ENCODE results near the gene SERPIND1. TPM values are rescaled to one million over a fixed set of nuclear protein-coding genes. Genes with fewer than 3 reads are reported as not detected.
"Not testable (repeated sequence)": the region's sequence is repeated elsewhere in the genome, so short reads cannot be mapped to it uniquely, and the experiment has no call there.

The SERPIND1 gene
- polyA plus RNA-seq, 2 donors = 0.06 to 0.20 TPM

DNA sequence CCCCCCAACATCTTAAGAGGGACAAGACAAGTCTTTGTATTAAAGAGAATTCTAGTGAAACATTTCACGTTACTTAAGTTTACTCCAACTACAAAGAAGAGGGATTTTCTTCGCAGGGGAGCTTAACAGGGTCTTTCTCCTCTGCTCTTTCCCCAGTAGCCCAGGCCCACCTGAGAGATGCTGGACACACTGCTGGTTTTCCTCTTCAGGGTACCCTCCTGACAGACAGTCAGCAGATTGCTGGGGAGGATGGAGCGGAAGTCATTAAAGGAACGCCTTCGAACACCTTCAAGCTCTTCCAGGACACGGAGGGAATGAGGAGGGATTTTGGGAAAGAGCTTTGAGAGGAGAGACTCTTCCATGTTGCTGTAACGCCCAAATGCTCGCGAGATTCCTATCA lies 45.6 kb downstream of the SERPIND1 start:
- H3K9me3 ChIP-seq (ENCODE audit: control insufficient read depth in 2 of 2, insufficient read depth in 1 of 2, low read depth in 1 of 2, low read length in 1 of 2) = no peaks in the 10 kb centered on the region
- H3K27ac ChIP-seq (ENCODE audit: low read depth in 2 of 2, low read length in 1 of 2) = no peak overlapping the region
- H3K4me3 ChIP-seq (ENCODE audit: low read depth in 1 of 2, low read length in 2 of 2) = no peak overlapping the region
- H3K36me3 ChIP-seq (ENCODE audit: control insufficient read depth in 2 of 2, insufficient read depth in 2 of 2, low read length in 1 of 2) = peaks cover 7 to 19% of the 10 kb centered on the region in 2 donors
- H3K27me3 ChIP-seq (ENCODE audit: control insufficient read depth in 1 of 2, insufficient read depth in 2 of 2, low read length in 2 of 2) = no peaks in the 10 kb centered on the region
- 97 to 98% methylated on average over 9 of the region's 9 CpGs for WGBS, 2 donors
- H3K4me1 ChIP-seq (ENCODE audit: control insufficient read depth in 2 of 2, insufficient read depth in 2 of 2, low read length in 1 of 2) = no peaks in the 10 kb centered on the region

- H3K36me3 ChIP-seq (ENCODE audit: control insufficient read depth in 2 of 2, insufficient read depth in 2 of 2, low read length in 1 of 2) = peaks cover under 1 to 14% of the 10 kb centered on the region in 2 donors
- WGBS, 2 donors = 95 to 99% methylated on average over 8 of the region's 8 CpGs
- H3K27me3 ChIP-seq (ENCODE audit: control insufficient read depth in 1 of 2, insufficient read depth in 2 of 2, low read length in 2 of 2); H3K4me3 ChIP-seq (ENCODE audit: low read depth in 1 of 2, low read length in 2 of 2); H3K9me3 ChIP-seq (ENCODE audit: control insufficient read depth in 2 of 2, insufficient read depth in 1 of 2, low read depth in 1 of 2, low read length in 1 of 2); H3K4me1 ChIP-seq (ENCODE audit: control insufficient read depth in 2 of 2, insufficient read depth in 2 of 2, low read length in 1 of 2); H3K27ac ChIP-seq (ENCODE audit: low read depth in 2 of 2, low read length in 1 of 2): not testable (repeated sequence)
Observed at GRCh38 chr22:20821717-20822239, 47.9 kb downstream of the SERPIND1 start.

GRCh38 chr22:20822240-20822639 lies 48.3 kb downstream of the SERPIND1 start:
- peaks cover 0 to 13% of the 10 kb centered on the region in 2 donors for H3K36me3 ChIP-seq (ENCODE audit: control insufficient read depth in 2 of 2, insufficient read depth in 2 of 2, low read length in 1 of 2)
- WGBS, 2 donors = 97 to 98% methylated on average over 5 of the region's 5 CpGs
- H3K27ac ChIP-seq (ENCODE audit: low read depth in 2 of 2, low read length in 1 of 2) = no peak overlapping the region

GRCh38 chr22:20823264-20823663 lies 49.4 kb downstream of the SERPIND1 start:
- no peak overlapping the region for H3K27ac ChIP-seq (ENCODE audit: low read depth in 2 of 2, low read length in 1 of 2)
- H3K4me1 ChIP-seq (ENCODE audit: control insufficient read depth in 2 of 2, insufficient read depth in 2 of 2, low read length in 1 of 2) = no peaks in the 10 kb centered on the region
- WGBS, 2 donors = 98 to 100% methylated on average over 1 of the region's 1 CpG
- no peaks in the 10 kb centered on the region for H3K27me3 ChIP-seq (ENCODE audit: control insufficient read depth in 1 of 2, insufficient read depth in 2 of 2, low read length in 2 of 2)
- H3K9me3 ChIP-seq (ENCODE audit: control insufficient read depth in 2 of 2, insufficient read depth in 1 of 2, low read depth in 1 of 2, low read length in 1 of 2) = no peaks in the 10 kb centered on the region
- H3K4me3 ChIP-seq (ENCODE audit: low read depth in 1 of 2, low read length in 2 of 2) = no peak overlapping the region
- H3K36me3 ChIP-seq (ENCODE audit: control insufficient read depth in 2 of 2, insufficient read depth in 2 of 2, low read length in 1 of 2) = peaks cover 0 to 12% of the 10 kb centered on the region in 2 donors

More at GRCh38 chr22:20822240-20822639, 48.3 kb downstream of the SERPIND1 start:
- Histone ChIP-seq H3K27me3 (ENCODE audit: control insufficient read depth in 1 of 2, insufficient read depth in 2 of 2, low read length in 2 of 2) (no peaks in the 10 kb centered on the region), H3K4me1 (ENCODE audit: control insufficient read depth in 2 of 2, insufficient read depth in 2 of 2, low read length in 1 of 2) (no peaks in the 10 kb centered on the region), H3K9me3 (ENCODE audit: control insufficient read depth in 2 of 2, insufficient read depth in 1 of 2, low read depth in 1 of 2, low read length in 1 of 2) (no peaks in the 10 kb centered on the region), H3K4me3 (ENCODE audit: low read depth in 1 of 2, low read length in 2 of 2) (no peak overlapping the region)

DNA sequence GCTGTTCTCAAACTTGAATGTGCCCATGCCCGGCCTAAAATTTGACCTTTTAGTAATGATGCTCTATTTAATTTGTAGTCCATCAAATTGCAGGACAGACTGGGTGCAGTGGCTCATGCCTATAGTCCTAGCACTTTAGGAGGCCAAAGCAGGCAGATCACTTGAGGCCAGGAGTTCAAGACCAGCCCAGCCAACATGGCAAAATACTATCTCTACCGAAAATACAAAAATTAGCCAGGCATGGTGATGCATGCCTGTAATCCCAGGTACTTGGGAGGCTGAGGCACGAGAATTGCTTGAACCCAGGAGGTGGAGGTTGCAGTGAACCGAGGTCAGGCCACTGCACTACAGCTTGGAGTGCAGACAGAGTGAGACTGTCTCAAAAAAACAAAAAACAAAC lies 51.3 kb downstream of the SERPIND1 start:
- 97% methylated on average over 4 of the region's 4 CpGs for whole genome bisulfite sequencing, 2 donors
- not testable (repeated sequence) for H3K36me3 ChIP-seq (ENCODE audit: control insufficient read depth in 2 of 2, insufficient read depth in 2 of 2, low read length in 1 of 2); H3K27me3 ChIP-seq (ENCODE audit: control insufficient read depth in 1 of 2, insufficient read depth in 2 of 2, low read length in 2 of 2); H3K4me1 ChIP-seq (ENCODE audit: control insufficient read depth in 2 of 2, insufficient read depth in 2 of 2, low read length in 1 of 2); H3K9me3 ChIP-seq (ENCODE audit: control insufficient read depth in 2 of 2, insufficient read depth in 1 of 2, low read depth in 1 of 2, low read length in 1 of 2); H3K27ac ChIP-seq (ENCODE audit: low read depth in 2 of 2, low read length in 1 of 2); H3K4me3 ChIP-seq (ENCODE audit: low read depth in 1 of 2, low read length in 2 of 2)

- H3K4me1 ChIP-seq (ENCODE audit: control insufficient read depth in 2 of 2, insufficient read depth in 2 of 2, low read length in 1 of 2) = no peaks in the 10 kb centered on the region
- H3K4me3 ChIP-seq (ENCODE audit: low read depth in 1 of 2, low read length in 2 of 2) = no peak overlapping the region
- H3K9me3 ChIP-seq (ENCODE audit: control insufficient read depth in 2 of 2, insufficient read depth in 1 of 2, low read depth in 1 of 2, low read length in 1 of 2) = no peaks in the 10 kb centered on the region
- H3K27me3 ChIP-seq (ENCODE audit: control insufficient read depth in 1 of 2, insufficient read depth in 2 of 2, low read length in 2 of 2) = no peaks in the 10 kb centered on the region
- no peak overlapping the region for H3K27ac ChIP-seq (ENCODE audit: low read depth in 2 of 2, low read length in 1 of 2)
- peaks cover 0 to 5% of the 10 kb centered on the region in 2 donors for H3K36me3 ChIP-seq (ENCODE audit: control insufficient read depth in 2 of 2, insufficient read depth in 2 of 2, low read length in 1 of 2)
- 87% methylated on average over 6 of the region's 6 CpGs for WGBS, 2 donors
Observed at GRCh38 chr22:20825624-20826023, 51.7 kb downstream of the SERPIND1 start.

DNA sequence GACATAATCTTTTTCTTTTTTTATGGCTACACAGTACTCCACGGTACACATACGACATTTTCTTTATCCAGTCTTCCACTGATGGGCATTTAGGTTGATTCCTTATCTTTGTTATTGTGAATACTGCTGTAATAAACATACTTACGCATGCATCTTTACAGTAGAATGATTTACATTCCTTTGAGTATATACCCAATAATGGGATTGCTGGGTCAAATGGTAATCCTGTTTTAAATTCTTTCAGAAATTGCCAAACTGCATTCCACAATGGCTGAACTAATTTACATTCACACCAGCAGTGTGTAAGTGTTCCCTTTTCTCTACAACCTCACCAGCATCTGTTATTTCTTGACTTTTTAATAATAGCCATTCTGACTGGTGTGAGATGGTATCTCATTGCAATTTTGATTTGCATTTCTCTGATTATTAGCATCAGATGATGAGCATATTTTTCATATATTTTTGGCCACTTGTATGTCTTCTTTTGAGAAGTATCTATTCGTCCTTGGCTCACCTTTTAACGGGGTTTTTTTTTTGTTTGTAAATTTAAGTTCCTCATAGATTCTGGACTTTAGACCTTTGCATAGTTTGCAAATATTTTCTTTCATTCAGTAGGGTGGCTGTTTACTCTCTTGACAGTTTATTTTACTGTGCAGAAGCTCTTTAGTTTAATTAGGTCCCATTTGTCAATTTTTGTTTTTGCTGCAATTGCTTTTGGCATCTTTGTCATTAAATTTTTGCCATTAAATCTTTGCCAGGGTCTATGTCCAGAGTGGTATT lies 52.6 kb downstream of the SERPIND1 start:
- not testable (repeated sequence) for H3K4me3 ChIP-seq (ENCODE audit: low read depth in 1 of 2, low read length in 2 of 2); H3K4me1 ChIP-seq (ENCODE audit: control insufficient read depth in 2 of 2, insufficient read depth in 2 of 2, low read length in 1 of 2); H3K27ac ChIP-seq (ENCODE audit: low read depth in 2 of 2, low read length in 1 of 2); H3K27me3 ChIP-seq (ENCODE audit: control insufficient read depth in 1 of 2, insufficient read depth in 2 of 2, low read length in 2 of 2); H3K9me3 ChIP-seq (ENCODE audit: control insufficient read depth in 2 of 2, insufficient read depth in 1 of 2, low read depth in 1 of 2, low read length in 1 of 2); H3K36me3 ChIP-seq (ENCODE audit: control insufficient read depth in 2 of 2, insufficient read depth in 2 of 2, low read length in 1 of 2)
- WGBS, 2 donors = 93 to 96% methylated on average over 5 of the region's 5 CpGs

DNA sequence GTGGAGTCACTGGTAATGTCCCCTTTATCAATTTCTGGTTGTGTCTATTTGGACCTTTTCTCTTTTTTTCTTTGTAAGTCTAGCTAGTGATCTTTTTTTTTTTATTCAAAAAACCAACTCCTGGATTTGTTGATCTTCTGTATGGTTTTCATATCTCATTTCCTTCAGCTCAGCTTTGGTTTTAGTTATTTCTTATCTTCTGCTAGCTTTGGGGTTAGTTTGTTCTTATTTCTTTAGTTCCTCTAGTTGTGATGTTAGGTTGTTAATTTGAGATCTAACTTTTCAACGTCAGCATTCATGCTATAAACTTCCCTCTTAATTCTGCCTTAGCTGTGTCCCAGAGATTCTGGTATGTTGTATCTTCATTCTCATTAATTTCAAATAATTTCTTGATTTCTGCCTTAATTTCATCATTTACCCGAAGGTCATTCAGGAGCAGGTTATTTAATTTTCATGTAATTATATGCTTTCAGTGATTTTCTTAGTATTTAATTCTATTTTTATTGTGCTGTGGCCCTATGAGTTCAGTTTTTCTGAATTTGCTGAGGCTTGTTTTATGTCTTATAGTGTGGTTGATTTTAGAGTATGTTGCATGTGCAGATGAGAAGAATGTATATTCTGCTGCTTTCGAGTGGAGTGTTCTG lies 55.7 kb downstream of the SERPIND1 start:
- H3K36me3 ChIP-seq (ENCODE audit: control insufficient read depth in 2 of 2, insufficient read depth in 2 of 2, low read length in 1 of 2) = peaks cover 0 to 10% of the 10 kb centered on the region in 2 donors
- 96 to 97% methylated on average over 3 of the region's 3 CpGs for WGBS, 2 donors
- H3K9me3 ChIP-seq (ENCODE audit: control insufficient read depth in 2 of 2, insufficient read depth in 1 of 2, low read depth in 1 of 2, low read length in 1 of 2) = no peaks in the 10 kb centered on the region
- no peak overlapping the region for H3K27ac ChIP-seq (ENCODE audit: low read depth in 2 of 2, low read length in 1 of 2)
- H3K27me3 ChIP-seq (ENCODE audit: control insufficient read depth in 1 of 2, insufficient read depth in 2 of 2, low read length in 2 of 2) = no peaks in the 10 kb centered on the region
- no peaks in the 10 kb centered on the region for H3K4me1 ChIP-seq (ENCODE audit: control insufficient read depth in 2 of 2, insufficient read depth in 2 of 2, low read length in 1 of 2)
- H3K4me3 ChIP-seq (ENCODE audit: low read depth in 1 of 2, low read length in 2 of 2) = no peak overlapping the region

- no peak overlapping the region for H3K4me3 ChIP-seq (ENCODE audit: low read depth in 1 of 2, low read length in 2 of 2)
- no peaks in the 10 kb centered on the region for H3K4me1 ChIP-seq (ENCODE audit: control insufficient read depth in 2 of 2, insufficient read depth in 2 of 2, low read length in 1 of 2)
- H3K36me3 ChIP-seq (ENCODE audit: control insufficient read depth in 2 of 2, insufficient read depth in 2 of 2, low read length in 1 of 2) = peaks cover 0 to 10% of the 10 kb centered on the region in 2 donors
- no peak overlapping the region for H3K27ac ChIP-seq (ENCODE audit: low read depth in 2 of 2, low read length in 1 of 2)
- no peaks in the 10 kb centered on the region for H3K9me3 ChIP-seq (ENCODE audit: control insufficient read depth in 2 of 2, insufficient read depth in 1 of 2, low read depth in 1 of 2, low read length in 1 of 2)
- 96 to 97% methylated on average over 6 of the region's 6 CpGs for WGBS, 2 donors
- no peaks in the 10 kb centered on the region for H3K27me3 ChIP-seq (ENCODE audit: control insufficient read depth in 1 of 2, insufficient read depth in 2 of 2, low read length in 2 of 2)
Observed at GRCh38 chr22:20833225-20833665, 59.3 kb downstream of the SERPIND1 start.

Measured in esophagus (tissue), 2 donors.